ENCODE results near the gene SLC10A3.

GRCh38 chrX:154463611-154464220 lies 26.7 kb downstream of the SLC10A3 start:
- TF ChIP-seq POLR2A (IDR thresholded peaks at IDR 0.05; ENCODE audit: low read length): no peak
- no peak for TF ChIP-seq GATA1 (IDR thresholded peaks at IDR 0.05; ENCODE audit: low read depth, low read length)

All from erythroblast (primary cell).